Testis (tissue), 2 donors: ENCODE results near the gene LELP1.

ENCODE experiments used
- CTCF ChIP-seq, 3 experiments: fragments of 450-650 bp in 2 of 3; fragments of 200-600 bp in 1 of 3; sonication (generic) in 1 of 3; IDR thresholded peaks; one replicate each; pipeline ENCODE4 v1.5.1; 2016 to 2019; ENCODE audit warnings: antibody characterized with exemption in 3 of 3, mild to moderate bottlenecking in 2 of 3, moderate library complexity in 1 of 3
- POLR2A ChIP-seq: fragments of 450-650 bp; IDR thresholded peaks from one replicate; pipeline ENCODE4 v1.6.1; 2017; ENCODE audit warnings: antibody characterized with exemption, mild to moderate bottlenecking, moderate library complexity

- TF ChIP-seq CTCF (IDR thresholded peaks at IDR 0.05) (no peak), POLR2A (no peak)
These were observed at the start of gene LELP1 for GRCh38 chr1:153203130-153203529.
